GM21360 (cell line): ENCODE data around the gene LOXL1.
A peak's percentile ranks its signal among the peaks of the same experiment; 100 is the strongest.
"Not testable (repeated sequence)": the region's sequence is repeated elsewhere in the genome, so short reads cannot be mapped to it uniquely, and the experiment has no call there.

Experiments used
- ATAC-seq: cut with Tn5 transposase; IDR thresholded peaks from one replicate; pipeline ENCODE4 v1.9.1; 2021; ENCODE audit warnings: mild to moderate bottlenecking, moderate library complexity; ENCODE audit not compliant: unreplicated experiment

The LOXL1 gene

GRCh38 chr15:73937296-73937695 is 11.0 kb downstream of the LOXL1 start:
- no peak for ATAC-seq

- ATAC-seq: no peak
These were observed 11.5 kb downstream of the LOXL1 start for GRCh38 chr15:73937726-73938125.

GRCh38 chr15:73938516-73938915 is 12.3 kb downstream of the LOXL1 start:
- not testable (repeated sequence) for ATAC-seq

GRCh38 chr15:73939138-73939537 is 12.9 kb downstream of the LOXL1 start:
- no peak for ATAC-seq

- ATAC-seq: no peak
These were observed 14.1 kb downstream of the LOXL1 start for GRCh38 chr15:73940061-73940981.

GRCh38 chr15:73941044-73941443 is 14.8 kb downstream of the LOXL1 start:
- no peak for ATAC-seq

- no peak for ATAC-seq
These were observed 15.2 kb downstream of the LOXL1 start for GRCh38 chr15:73941449-73941848.

- no peak for ATAC-seq
These were observed 15.8 kb downstream of the LOXL1 start for GRCh38 chr15:73941871-73942635.

GRCh38 chr15:73942751-73943270 is 16.5 kb downstream of the LOXL1 start:
- ATAC-seq: no peak

GRCh38 chr15:73944161-73945129 is 18.2 kb downstream of the LOXL1 start:
- ATAC-seq: no peak

- ATAC-seq: no peak
These were observed 18.9 kb downstream of the LOXL1 start for GRCh38 chr15:73945130-73945508.

- ATAC-seq: no peak
These were observed 19.9 kb downstream of the LOXL1 start for GRCh38 chr15:73946046-73946721.

GRCh38 chr15:73946795-73947370 is 20.6 kb downstream of the LOXL1 start:
- ATAC-seq: no peak

GRCh38 chr15:73947651-73948050 is 21.4 kb downstream of the LOXL1 start:
- ATAC-seq: no peak

- ATAC-seq: no peak
These were observed 22.1 kb downstream of the LOXL1 start for GRCh38 chr15:73948396-73948795.

- ATAC-seq: no peak
These were observed 22.7 kb downstream of the LOXL1 start for GRCh38 chr15:73948982-73949381.

- no peak for ATAC-seq
These were observed 23.2 kb downstream of the LOXL1 start for GRCh38 chr15:73949496-73949895.

- no peak for ATAC-seq
These were observed 24.2 kb downstream of the LOXL1 start for GRCh38 chr15:73950479-73950830.

- peak; percentile 57 for ATAC-seq
These were observed 24.7 kb downstream of the LOXL1 start for GRCh38 chr15:73950831-73951561.
